Esophagus muscularis mucosa (tissue), 4 donors: Measurements from ENCODE around the gene PCDH9. TPM values are rescaled to one million over a fixed set of nuclear protein-coding genes. Genes with fewer than 3 reads are reported as not detected.

Experiments
- DNase-seq: peaks from one replicate; pipeline ENCODE4 v3.0.0-alpha.2; 2017; ENCODE audit errors: extremely low spot score
- H3K27ac ChIP-seq, 4 donors: fragments of 200-600 bp; sonication (generic); replicated peaks in 1 of 4; 1 replicate in 3 of 4; 2 replicates in 1 of 4; pipeline ENCODE4 v1.5.1; 2016 to 2019; ENCODE audit warnings: mild to moderate bottlenecking in 1 of 4
- H3K27me3 ChIP-seq, 4 donors: fragments of 200-600 bp; sonication (generic); one replicate each; pipeline versions ENCODE4 v1.5.1 to v1.6.0; 2016 to 2019
- H3K36me3 ChIP-seq, 4 donors: fragments of 200-600 bp; sonication (generic); one replicate each; pipeline ENCODE4 v1.5.1; 2016 to 2019
- H3K4me1 ChIP-seq, 4 donors: fragments of 200-600 bp; sonication (generic); one replicate each; pipeline ENCODE4 v1.5.1; 2016 to 2019
- H3K4me3 ChIP-seq, 4 donors: fragments of 200-600 bp; sonication (generic); 1 replicate in 2 of 4; 2 replicates in 2 of 4; pipeline ENCODE4 v1.5.1; 2016 to 2019; ENCODE audit warnings: mild to moderate bottlenecking in 4 of 4, moderate library complexity in 1 of 4
- H3K9me3 ChIP-seq, 4 donors: fragments of 200-600 bp; sonication (generic); 1 replicate in 3 of 4; 2 replicates in 1 of 4; pipeline ENCODE4 v1.5.1; 2016 to 2019
- CTCF ChIP-seq, 3 experiments: fragments of 200-600 bp in 2 of 3; fragments of 450-650 bp in 1 of 3; sonication (generic) in 2 of 3; IDR thresholded peaks; one replicate each; pipeline ENCODE4 v1.5.1; 2017 to 2019; ENCODE audit warnings: antibody characterized with exemption in 3 of 3, mild to moderate bottlenecking in 2 of 3, moderate library complexity in 1 of 3
- EP300 ChIP-seq: sonication (generic); formaldehyde crosslinking; IDR thresholded peaks from one replicate; pipeline ENCODE4 v1.6.1; 2017; ENCODE audit warnings: antibody characterized with exemption
- POLR2A ChIP-seq: fragments of 450-650 bp; IDR thresholded peaks from one replicate; pipeline ENCODE4 v1.6.1; 2017; ENCODE audit warnings: antibody characterized with exemption, moderate library complexity, mild to moderate bottlenecking, low read depth
- POLR2AphosphoS5 ChIP-seq, 2 donors: sonication (generic); formaldehyde crosslinking; IDR thresholded peaks; one replicate each; pipeline ENCODE4 v1.6.1; 2017; ENCODE audit warnings: antibody characterized with exemption in 2 of 2
- WGBS: methylation state at CpG from one replicate; pipeline ENCODE4 v1.1.5; 2018; 5-methylcytosine and 5-hydroxymethylcytosine counted together
- intact Hi-C: fragments of 100-400 bp; cut with DNase I; formaldehyde crosslinking; loops from one replicate; pipeline ENCODE4 v1.15.1; 2023
- total RNA-seq, 4 donors: library from RNA; depleted of rRNA; stranded (reverse); fragments of >200 nt; gene quantifications; one replicate each; pipeline versions ENCODE4 v1.1.0 to v1.2.1, GENCODE V29; 2016

The PCDH9 gene
- total RNA-seq, 4 donors from 2014 or later, result 33.8 to 81.8 (median 49.1) TPM

- intact Hi-C loops, result no loop called here
- WGBS, result 75% methylated on average over 4 of the region's 4 CpGs
- no peaks in the 10 kb centered on the region for H3K36me3 ChIP-seq
- TF ChIP-seq EP300, result no peak
- TF ChIP-seq CTCF (IDR thresholded peaks at IDR 0.05), result no peak
- no peak for TF ChIP-seq POLR2A
- no peak for TF ChIP-seq POLR2AphosphoS5 (IDR thresholded peaks at IDR 0.05)
- DNase-seq, result no peak
- H3K4me3 ChIP-seq, result no peak overlapping the region
- no peaks in the 10 kb centered on the region for H3K27me3 ChIP-seq
- no peak overlapping the region for H3K27ac ChIP-seq
- peaks cover 0 to 8% (median under 1%) of the 10 kb centered on the region in 4 donors for H3K4me1 ChIP-seq
- no peaks in the 10 kb centered on the region for H3K9me3 ChIP-seq
Observed at GRCh38 chr13:66911411-66911939, 318.7 kb downstream of the PCDH9 start.

- H3K27ac ChIP-seq, result no peak overlapping the region
- H3K27me3 ChIP-seq, result no peaks in the 10 kb centered on the region
- H3K4me1 ChIP-seq, result no peaks in the 10 kb centered on the region
- DNase-seq, result no peak
- 86% methylated on average over 3 of the region's 3 CpGs for WGBS
- H3K4me3 ChIP-seq, result no peak overlapping the region
- intact Hi-C loops, result no loop called here
- TF ChIP-seq POLR2A (no peak), CTCF (IDR thresholded peaks at IDR 0.05) (no peak), POLR2AphosphoS5 (IDR thresholded peaks at IDR 0.05) (no peak), EP300 (no peak)
- no peaks in the 10 kb centered on the region for H3K36me3 ChIP-seq
- H3K9me3 ChIP-seq, result no peaks in the 10 kb centered on the region
Observed at GRCh38 chr13:66899955-66900354, 330.2 kb downstream of the PCDH9 start.

GRCh38 chr13:66896933-66897332 lies 333.2 kb downstream of the PCDH9 start:
- no peaks in the 10 kb centered on the region for H3K9me3 ChIP-seq
- H3K27ac ChIP-seq, result no peak overlapping the region
- intact Hi-C loops, result no loop called here
- no peaks in the 10 kb centered on the region for H3K4me1 ChIP-seq
- H3K27me3 ChIP-seq, result no peaks in the 10 kb centered on the region
- no peaks in the 10 kb centered on the region for H3K36me3 ChIP-seq
- WGBS, result 26% methylated on average over 1 of the region's 1 CpG
- no peak overlapping the region for H3K4me3 ChIP-seq
- no peak for DNase-seq
- TF ChIP-seq POLR2AphosphoS5 (IDR thresholded peaks at IDR 0.05), result no peak
- TF ChIP-seq POLR2A, result no peak
- no peak for TF ChIP-seq EP300
- no peak for TF ChIP-seq CTCF (IDR thresholded peaks at IDR 0.05)

GRCh38 chr13:66895780-66896179 lies 334.4 kb downstream of the PCDH9 start:
- Histone ChIP-seq H3K4me1 (no peaks in the 10 kb centered on the region), H3K36me3 (no peaks in the 10 kb centered on the region), H3K9me3 (no peaks in the 10 kb centered on the region), H3K27me3 (no peaks in the 10 kb centered on the region), H3K4me3 (no peak overlapping the region), H3K27ac (no peak overlapping the region)
- 71% methylated on average over 5 of the region's 5 CpGs for WGBS
- no peak for DNase-seq
- intact Hi-C loops, result no loop called here
- TF ChIP-seq CTCF (IDR thresholded peaks at IDR 0.05) (no peak), EP300 (no peak), POLR2AphosphoS5 (IDR thresholded peaks at IDR 0.05) (no peak), POLR2A (no peak)

GRCh38 chr13:66895320-66895719 lies 334.8 kb downstream of the PCDH9 start:
- intact Hi-C loops, result no loop called here
- Histone ChIP-seq H3K9me3 (no peaks in the 10 kb centered on the region), H3K4me1 (no peaks in the 10 kb centered on the region), H3K4me3 (no peak overlapping the region), H3K27ac (no peak overlapping the region), H3K36me3 (no peaks in the 10 kb centered on the region), H3K27me3 (no peaks in the 10 kb centered on the region)
- WGBS, result 96% methylated on average over 3 of the region's 3 CpGs
- TF ChIP-seq POLR2AphosphoS5 (IDR thresholded peaks at IDR 0.05) (no peak), CTCF (IDR thresholded peaks at IDR 0.05) (no peak), EP300 (no peak), POLR2A (no peak)
- no peak for DNase-seq
